A549 (cell line): Measurements from ENCODE around the gene STRADB.

Experiments
- CTCF ChIP-seq: fragments of >200 bp; sonication (Bioruptor Twin); formaldehyde crosslinking; IDR thresholded peaks from 3 replicates; pipeline ENCODE4 v1.5.1; 2016
- JUN ChIP-seq, 2 experiments: fragments of >200 bp; sonication (Bioruptor Twin); formaldehyde crosslinking; IDR thresholded peaks; 2 replicates in 1 of 2; 3 replicates in 1 of 2; pipeline ENCODE4 v1.6.1; 2016 to 2017
- MAZ ChIP-seq: fragments of 150-350 bp; IDR thresholded peaks from 2 replicates; pipeline ENCODE4 v1.6.1; 2014; ENCODE audit warnings: antibody characterized with exemption, low read depth, low read length, borderline replicate concordance
- POLR2A ChIP-seq: IDR thresholded peaks from 2 replicates; pipeline ENCODE4 v1.6.1; 2012; ENCODE audit warnings: mild to moderate bottlenecking, low read length
- REST ChIP-seq: fragments of 200-600 bp; sonication (generic); IDR thresholded peaks from 2 replicates; pipeline ENCODE4 v1.6.1; 2016; ENCODE audit warnings: antibody characterized with exemption, mild to moderate bottlenecking, moderate library complexity
- RFX5 ChIP-seq: fragments of 450-650 bp; IDR thresholded peaks from 2 replicates; pipeline ENCODE4 v1.7.1; 2014; ENCODE audit warnings: antibody characterized with exemption, mild to moderate bottlenecking, moderate library complexity
- TF ChIP-seq, protein P1 (sequence below): IDR thresholded peaks from 2 replicates; pipeline ENCODE4 v1.6.1; 2012

DNA sequence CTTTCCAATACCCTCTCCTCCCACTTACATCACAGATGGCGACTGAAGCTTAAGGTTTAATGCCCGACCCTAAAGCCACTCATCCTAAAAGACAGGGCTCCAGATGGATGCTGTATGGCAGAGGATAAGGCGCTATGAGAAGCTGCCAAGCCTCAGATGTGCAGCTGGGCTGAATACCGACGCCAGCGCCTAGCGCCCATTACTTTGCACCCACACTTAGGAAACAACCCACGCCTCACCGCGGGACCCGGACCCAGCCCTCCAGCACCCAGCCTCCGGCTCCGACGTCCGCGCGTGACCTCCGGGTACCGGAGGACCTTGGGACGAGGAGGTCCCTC, 617 bp upstream of the STRADB start:
- TF ChIP-seq RFX5 (no peak), CTCF (no peak), POLR2A (no peak), JUN (IDR thresholded peaks at IDR 0.05) (no peak), REST (no peak), MAZ (no peak)
- TF ChIP-seq, protein P1, sequence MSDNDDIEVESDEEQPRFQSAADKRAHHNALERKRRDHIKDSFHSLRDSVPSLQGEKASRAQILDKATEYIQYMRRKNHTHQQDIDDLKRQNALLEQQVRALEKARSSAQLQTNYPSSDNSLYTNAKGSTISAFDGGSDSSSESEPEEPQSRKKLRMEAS, result no peak
